ENCODE data around the gene SNTG2.

SNTG2 gene

GRCh38 chr2:953975-954686 lies 3.5 kb downstream of the SNTG2 start:
- no peak for DNase-seq

DNA sequence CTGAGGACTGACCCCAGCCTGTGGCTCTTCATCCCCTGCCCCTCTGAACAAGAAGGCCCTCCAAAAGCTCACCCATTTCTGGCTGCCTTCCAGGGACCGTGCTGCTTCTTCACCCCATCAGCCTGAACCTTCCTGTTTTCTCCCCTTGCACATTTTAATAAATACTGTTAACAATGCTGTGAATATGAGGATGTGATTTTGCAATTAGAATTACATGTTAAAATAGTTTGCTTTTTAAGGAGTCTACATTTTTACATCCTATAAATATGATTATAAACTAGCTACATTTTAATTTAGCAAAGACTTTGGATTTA lies 4.0 kb downstream of the SNTG2 start:
- no peak for DNase-seq

- DNase-seq = no peak
These were observed 5.4 kb downstream of the SNTG2 start for GRCh38 chr2:955829-956731.

DNA sequence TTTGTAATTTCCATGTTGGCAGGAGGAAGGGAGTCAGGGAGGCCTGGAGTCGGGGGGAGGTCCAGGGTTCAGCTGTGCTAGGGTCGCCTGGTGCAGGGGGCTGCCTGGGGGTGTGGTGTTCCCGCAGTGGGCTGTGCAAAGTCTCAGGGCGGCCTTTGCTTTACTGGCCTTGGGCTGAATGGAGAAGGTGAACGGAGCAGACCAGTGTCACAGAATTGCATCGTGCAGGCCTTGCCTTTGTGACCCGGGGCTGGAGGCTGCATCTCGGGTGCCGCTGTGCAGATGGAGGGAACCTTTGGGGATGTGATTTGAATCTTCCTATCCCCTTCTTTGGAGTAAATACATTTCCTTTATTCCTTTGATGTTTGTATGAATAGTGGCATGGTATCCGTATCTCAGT lies 8.8 kb downstream of the SNTG2 start:
- DNase-seq = no peak

DNA sequence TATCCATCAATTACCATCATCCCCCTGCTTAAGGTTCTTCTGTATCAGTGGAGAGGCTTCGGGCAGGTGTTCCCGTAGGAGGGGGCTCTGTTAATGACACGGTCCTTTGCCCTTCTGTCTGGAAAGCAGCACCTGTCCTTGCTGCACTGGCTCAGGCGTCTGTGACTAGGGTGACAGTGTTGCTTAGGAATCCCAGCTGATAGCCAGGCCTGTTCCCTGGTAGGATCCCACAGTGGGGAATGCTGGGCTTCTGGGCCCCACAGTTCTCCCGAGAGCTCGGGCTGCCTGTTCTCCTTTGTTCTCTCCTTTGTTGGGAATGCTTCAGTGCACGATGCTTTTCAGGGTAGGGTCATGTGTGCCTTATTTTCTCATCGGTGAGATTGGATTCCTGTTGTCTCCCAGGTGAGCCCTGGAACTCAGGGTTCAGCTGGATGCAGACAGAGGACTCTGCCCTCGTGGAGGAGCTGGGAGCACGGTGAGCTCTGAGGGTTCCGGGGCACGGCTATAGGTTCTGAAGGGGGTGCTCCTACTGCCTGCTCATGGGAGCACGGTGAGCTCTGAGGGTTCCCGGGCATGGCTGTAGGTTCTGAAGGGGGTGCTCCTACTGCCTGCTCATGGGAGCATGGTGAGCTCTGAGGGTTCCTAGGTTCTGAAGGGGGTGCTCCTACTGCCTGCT lies 9.6 kb downstream of the SNTG2 start:
- no peak for DNase-seq

DNA sequence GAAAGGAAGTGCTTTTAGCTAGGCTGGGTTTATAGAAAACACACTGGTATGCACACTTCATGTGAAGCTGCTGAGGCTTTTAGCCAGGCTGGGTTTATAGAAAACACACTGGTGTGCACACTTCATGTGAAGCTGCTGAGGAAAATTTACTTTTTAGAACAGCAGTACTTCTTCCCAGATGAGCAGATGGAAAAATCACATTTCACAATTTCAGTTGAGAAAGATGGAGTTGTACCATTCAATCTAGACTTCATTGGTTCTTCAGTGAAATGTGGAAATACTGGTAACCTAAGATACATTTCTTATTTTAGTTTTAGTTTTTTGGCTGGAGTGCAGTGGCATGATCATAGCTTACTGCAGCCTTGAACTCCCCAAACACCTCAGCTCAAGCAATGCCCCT lies 11.1 kb downstream of the SNTG2 start:
- DNase-seq = no peak

- no peak for DNase-seq
These were observed 13.2 kb downstream of the SNTG2 start for GRCh38 chr2:963876-964275.

- DNase-seq = no peak
These were observed 13.9 kb downstream of the SNTG2 start for GRCh38 chr2:964562-964961.

DNA sequence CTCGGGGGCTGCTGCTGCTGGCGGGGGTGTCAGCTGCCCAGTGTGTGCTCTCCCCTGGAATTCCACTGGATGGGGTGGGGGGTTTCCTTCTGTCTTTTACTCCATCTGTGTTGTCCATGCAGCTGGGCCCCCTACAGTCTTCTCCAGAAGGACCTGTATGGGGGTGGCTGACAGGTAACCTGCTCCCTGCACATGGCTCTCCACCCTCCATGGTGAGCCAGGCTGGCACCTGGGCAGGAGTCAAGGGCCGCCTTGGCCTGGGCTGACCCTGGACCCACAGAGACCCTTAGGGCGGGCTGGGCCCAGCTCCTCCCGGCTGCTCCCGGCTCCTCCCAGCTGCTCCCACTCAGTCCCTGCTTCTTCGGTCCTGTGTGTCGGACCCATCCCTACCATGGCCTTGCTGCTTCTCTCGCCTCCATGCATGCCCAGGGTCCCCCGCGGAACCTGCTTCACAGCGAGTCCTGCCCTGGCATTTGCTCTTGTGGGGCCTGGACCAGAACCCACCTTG lies 15.0 kb downstream of the SNTG2 start:
- DNase-seq = no peak

- no peak for DNase-seq
These were observed 22.5 kb downstream of the SNTG2 start for GRCh38 chr2:973129-973528.

DNA sequence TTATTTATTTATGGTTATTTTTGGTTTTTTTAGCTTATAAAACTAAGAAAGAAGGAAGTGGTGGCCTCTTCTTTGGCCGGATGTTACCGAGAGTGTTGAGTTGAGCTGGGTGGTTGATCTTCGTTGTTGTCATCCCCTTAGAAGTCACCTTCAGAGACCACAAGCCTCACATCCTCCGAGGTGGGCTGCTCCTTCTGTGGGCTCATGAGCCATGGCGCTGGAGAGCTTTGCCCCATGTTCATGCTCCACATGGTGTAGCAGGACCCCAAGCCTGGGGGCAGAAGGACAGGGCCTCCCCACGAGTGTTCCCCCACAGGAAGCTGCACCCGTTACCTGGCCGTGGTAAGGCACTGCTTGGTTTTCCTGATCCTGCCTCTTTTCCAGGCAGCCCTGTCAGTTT lies 23.4 kb downstream of the SNTG2 start:
- no peak for DNase-seq

GRCh38 chr2:974502-974901 lies 23.9 kb downstream of the SNTG2 start:
- no peak for DNase-seq

GRCh38 chr2:975095-975494 lies 24.4 kb downstream of the SNTG2 start:
- no peak for DNase-seq

- no peak for DNase-seq
These were observed 28.6 kb downstream of the SNTG2 start for GRCh38 chr2:979069-979928.

DNA sequence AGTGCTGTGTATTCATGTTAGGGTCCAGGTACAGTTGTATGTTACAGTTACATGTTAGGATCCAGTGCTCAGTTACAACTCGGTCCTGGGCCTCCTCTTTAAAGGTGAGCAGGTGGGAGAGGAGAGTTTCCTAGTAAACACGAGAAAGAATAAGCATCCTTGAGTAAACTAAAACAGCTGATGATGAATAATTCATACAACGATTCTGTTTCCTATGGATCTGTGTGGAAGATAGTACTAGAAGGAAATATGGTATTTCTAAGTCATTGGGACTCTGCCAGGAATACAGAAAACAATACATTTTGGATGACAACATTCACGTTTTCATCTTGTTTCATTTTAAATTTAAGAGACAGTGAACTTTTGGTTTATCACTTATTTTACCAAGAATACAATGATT lies 29.5 kb downstream of the SNTG2 start:
- DNase-seq = no peak

DNA sequence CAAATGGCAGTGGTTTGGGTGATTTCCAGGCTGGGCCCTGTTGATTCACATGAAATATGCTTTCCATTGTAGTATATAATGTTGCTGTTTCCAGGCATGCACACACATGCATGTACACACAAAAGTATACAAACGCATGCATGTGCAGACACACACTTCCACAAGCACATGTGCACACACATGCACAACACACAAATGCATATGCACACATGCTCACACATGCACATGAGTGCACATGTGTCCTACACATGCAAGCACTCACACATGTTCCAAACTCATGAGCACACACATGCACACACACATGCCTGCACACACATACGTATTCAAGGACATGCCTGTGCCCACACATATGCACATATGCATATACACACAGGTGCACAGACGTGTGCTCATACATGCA lies 30.6 kb downstream of the SNTG2 start:
- DNase-seq = no peak

GRCh38 chr2:981759-982158 lies 31.1 kb downstream of the SNTG2 start:
- DNase-seq = no peak

DNA sequence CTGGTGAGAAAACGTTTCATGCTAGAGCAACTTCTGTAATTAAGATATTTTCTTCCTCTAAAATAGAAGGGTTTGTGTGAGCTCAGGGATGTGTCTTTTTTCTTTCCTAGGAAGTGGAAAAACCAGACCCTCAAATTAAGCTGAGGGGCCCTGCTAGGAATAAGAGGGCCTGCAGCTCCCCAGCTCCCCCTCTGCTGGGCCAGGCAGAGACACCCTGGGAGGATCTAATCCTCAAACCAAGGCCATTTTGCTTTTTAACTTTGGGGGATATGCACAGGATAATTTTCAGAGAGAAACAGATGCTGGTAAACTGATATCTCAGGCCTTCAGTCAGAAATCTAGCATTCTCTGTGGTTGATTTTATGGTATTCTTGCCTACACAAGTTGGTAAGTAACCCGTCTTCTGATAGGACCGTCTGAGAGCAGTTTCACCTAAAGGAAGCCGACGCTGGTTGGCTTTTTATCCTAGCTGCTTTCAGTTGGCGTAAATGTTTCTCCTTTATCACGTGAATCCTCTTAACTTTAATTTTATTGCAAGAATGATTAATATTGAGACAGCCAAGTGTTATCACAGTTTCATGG lies 34.8 kb downstream of the SNTG2 start:
- DNase-seq = no peak

GRCh38 chr2:987789-988188 lies 37.1 kb downstream of the SNTG2 start:
- no peak for DNase-seq

GRCh38 chr2:989781-990467 lies 39.3 kb downstream of the SNTG2 start:
- DNase-seq = no peak

DNA sequence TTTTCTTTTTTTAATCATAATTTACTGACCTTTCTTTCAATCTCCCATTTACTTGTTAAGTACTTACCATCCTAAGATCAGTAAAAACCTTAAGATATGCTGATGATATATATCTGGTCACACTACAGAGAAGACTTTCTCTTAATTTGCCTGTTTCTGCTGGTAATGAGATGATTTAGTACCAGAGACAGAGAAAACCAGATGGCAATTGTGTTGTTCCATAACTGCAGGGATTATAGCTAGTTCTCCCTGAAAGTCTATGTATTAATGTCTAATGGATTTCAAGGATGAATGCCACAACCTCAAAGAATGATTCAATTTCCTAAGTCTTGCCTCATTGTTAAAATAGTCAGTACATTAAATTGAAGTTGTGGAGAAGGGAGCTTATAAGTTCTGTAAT lies 40.3 kb downstream of the SNTG2 start:
- DNase-seq = no peak

- no peak for DNase-seq
These were observed 51.7 kb downstream of the SNTG2 start for GRCh38 chr2:1002350-1002749.
